ENCODE data around the gene APBB1.

Gene APBB1

DNA sequence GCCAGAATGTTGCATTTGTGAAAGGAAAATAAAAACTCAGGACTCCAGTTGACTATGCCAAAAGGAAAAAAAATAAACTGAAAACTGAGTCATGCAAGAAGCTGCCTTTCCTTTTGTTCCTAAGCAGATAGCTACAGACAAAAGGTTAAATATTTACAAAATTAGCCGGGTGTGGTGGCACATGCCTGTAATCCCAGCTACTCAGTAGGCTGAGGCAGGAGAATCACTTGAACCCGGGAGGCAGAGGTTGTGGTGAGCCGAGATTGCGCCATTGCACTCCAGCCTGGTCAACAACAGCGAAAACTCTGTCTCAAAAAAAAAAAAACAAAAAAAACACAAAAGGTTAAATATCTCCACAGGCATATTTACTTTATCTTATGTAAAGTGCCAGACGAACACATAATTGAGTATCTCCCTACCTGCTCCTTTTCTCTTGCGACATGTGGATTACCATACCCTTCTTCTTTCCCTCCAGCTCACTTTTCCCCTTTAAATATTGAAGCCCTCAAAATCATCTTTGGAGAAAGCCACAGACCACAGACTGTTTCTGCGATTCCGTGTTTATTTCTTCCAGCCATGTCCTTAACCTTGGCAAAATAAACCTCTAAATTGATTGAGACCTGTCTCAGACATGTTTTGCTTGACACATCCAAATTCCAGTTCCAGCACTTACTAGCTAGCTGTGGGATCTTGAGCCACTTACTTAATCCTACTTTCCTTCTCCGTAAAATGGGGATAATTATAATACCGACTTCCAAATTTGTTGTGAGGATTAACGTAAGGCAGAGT is 30.9 kb downstream of the APBB1 start:
- H4K8ac ChIP-seq (ENCODE audit: low read depth, low read length), result no peak overlapping the region
- H3K56ac ChIP-seq (ENCODE audit: low read length), result no peak overlapping the region
- H2AK5ac ChIP-seq (ENCODE audit: low read length), result no peak overlapping the region
- H3K4ac ChIP-seq (ENCODE audit: low read depth, low read length), result no peak overlapping the region
- no peak overlapping the region for H3K4me3 ChIP-seq (ENCODE audit: low read length)
- no peak overlapping the region for H3K9ac ChIP-seq (ENCODE audit: low read length)
- H2BK15ac ChIP-seq (replicated peaks; ENCODE audit: low read depth), result no peak overlapping the region
- no peak overlapping the region for H3K23ac ChIP-seq (ENCODE audit: low read length)
- H2BK5ac ChIP-seq (ENCODE audit: low read length), result no peak overlapping the region
- WGBS (ENCODE audit: extremely low coverage, insufficient coverage, low lambda C conversion rate), result no CpG with 5 or more reads among the region's 12 CpGs
- no peaks in the 10 kb centered on the region for H3K79me1 ChIP-seq (ENCODE audit: low read length)
- no peak overlapping the region for H3K4me2 ChIP-seq (ENCODE audit: low read length)
- H4K5ac ChIP-seq (ENCODE audit: low read length), result no peak overlapping the region
- H2BK120ac ChIP-seq (ENCODE audit: low read depth, low read length), result no peak overlapping the region
- H3K36me3 ChIP-seq (ENCODE audit: control insufficient read depth, insufficient read depth, low read length), result no peaks in the 10 kb centered on the region
- H3K4me1 ChIP-seq (ENCODE audit: control insufficient read depth, low read depth, low read length), result peaks cover 4% of the 10 kb centered on the region
- no peak overlapping the region for H3K18ac ChIP-seq (ENCODE audit: low read length)
- H3K79me2 ChIP-seq (ENCODE audit: control insufficient read depth, insufficient read depth, low read length), result no peaks in the 10 kb centered on the region
- no peak for DNase-seq
- H3K27me3 ChIP-seq (ENCODE audit: insufficient read depth, low read length, poor library complexity), result no peaks in the 10 kb centered on the region
- no peak overlapping the region for H3K27ac ChIP-seq (ENCODE audit: low read depth, low read length)

DNA sequence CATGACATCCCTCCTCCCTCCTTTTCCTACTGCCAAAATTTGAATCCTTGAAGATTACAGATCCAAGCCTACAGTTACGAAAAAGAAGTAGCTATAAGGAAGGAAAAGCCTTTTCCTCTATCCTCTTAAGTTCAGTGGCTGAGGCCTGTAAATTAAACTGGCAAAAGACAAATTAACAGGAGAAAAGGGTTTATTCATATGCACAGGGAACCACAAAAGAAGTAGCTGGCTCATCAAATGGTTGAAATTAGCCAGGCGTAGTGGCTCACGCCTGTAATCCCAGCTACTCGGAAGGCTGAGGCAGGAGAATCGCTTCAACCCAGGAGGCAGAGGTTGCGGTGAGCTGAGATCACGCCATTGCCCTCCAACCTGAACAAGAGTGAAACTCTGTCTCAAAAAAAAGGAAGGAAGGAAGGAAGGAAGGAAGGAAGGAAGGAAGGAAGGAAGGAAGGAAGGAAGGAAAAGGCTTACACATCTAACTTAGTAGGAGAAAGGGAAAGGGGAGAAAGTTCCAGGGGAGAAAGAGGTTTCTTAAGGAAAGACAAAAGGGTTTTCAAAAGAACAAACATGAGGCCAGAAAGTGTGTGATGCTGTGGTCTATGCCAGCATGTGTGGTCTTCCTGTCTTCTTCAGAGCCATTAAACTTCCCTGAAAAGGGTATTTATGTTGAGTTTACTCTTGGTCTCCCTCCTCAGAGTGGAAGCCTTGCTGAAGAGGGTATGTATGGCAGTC is 33.7 kb downstream of the APBB1 start:
- peaks cover 2% of the 10 kb centered on the region for H3K4me1 ChIP-seq (ENCODE audit: control insufficient read depth, low read depth, low read length)
- DNase-seq, result no peak
- no peak overlapping the region for H2BK15ac ChIP-seq (replicated peaks; ENCODE audit: low read depth)
- H3K27ac ChIP-seq (ENCODE audit: low read depth, low read length), result no peak overlapping the region
- no peak overlapping the region for H2AK5ac ChIP-seq (ENCODE audit: low read length)
- no peak overlapping the region for H3K9ac ChIP-seq (ENCODE audit: low read length)
- no peak overlapping the region for H4K8ac ChIP-seq (ENCODE audit: low read depth, low read length)
- no peak overlapping the region for H2BK120ac ChIP-seq (ENCODE audit: low read depth, low read length)
- H3K36me3 ChIP-seq (ENCODE audit: control insufficient read depth, insufficient read depth, low read length), result no peaks in the 10 kb centered on the region
- no peaks in the 10 kb centered on the region for H3K79me2 ChIP-seq (ENCODE audit: control insufficient read depth, insufficient read depth, low read length)
- no peaks in the 10 kb centered on the region for H3K79me1 ChIP-seq (ENCODE audit: low read length)
- H4K5ac ChIP-seq (ENCODE audit: low read length), result no peak overlapping the region
- no CpG with 5 or more reads among the region's 7 CpGs for WGBS (ENCODE audit: extremely low coverage, insufficient coverage, low lambda C conversion rate)
- H3K4ac ChIP-seq (ENCODE audit: low read depth, low read length), result no peak overlapping the region
- no peak overlapping the region for H3K18ac ChIP-seq (ENCODE audit: low read length)
- no peak overlapping the region for H3K4me2 ChIP-seq (ENCODE audit: low read length)
- no peak overlapping the region for H3K4me3 ChIP-seq (ENCODE audit: low read length)
- H3K56ac ChIP-seq (ENCODE audit: low read length), result no peak overlapping the region
- H3K27me3 ChIP-seq (ENCODE audit: insufficient read depth, low read length, poor library complexity), result no peaks in the 10 kb centered on the region
- no peak overlapping the region for H2BK5ac ChIP-seq (ENCODE audit: low read length)
- no peak overlapping the region for H3K23ac ChIP-seq (ENCODE audit: low read length)

- no CpG with 5 or more reads among the region's 5 CpGs for WGBS (ENCODE audit: extremely low coverage, insufficient coverage, low lambda C conversion rate)
- H3K4me3 ChIP-seq (ENCODE audit: low read length), result no peak overlapping the region
- no peak overlapping the region for H3K27ac ChIP-seq (ENCODE audit: low read depth, low read length)
Measured at GRCh38 chr11:6378640-6378989, 40.3 kb downstream of the APBB1 start.

GRCh38 chr11:6377902-6378639 is 40.8 kb downstream of the APBB1 start:
- Histone ChIP-seq H3K56ac (ENCODE audit: low read length) (no peak overlapping the region), H2BK120ac (ENCODE audit: low read depth, low read length) (no peak overlapping the region), H2BK15ac (replicated peaks; ENCODE audit: low read depth) (no peak overlapping the region), H3K4me1 (ENCODE audit: control insufficient read depth, low read depth, low read length) (no peaks in the 10 kb centered on the region), H4K5ac (ENCODE audit: low read length) (no peak overlapping the region), H3K18ac (ENCODE audit: low read length) (no peak overlapping the region), H2BK5ac (ENCODE audit: low read length) (no peak overlapping the region), H3K4me3 (ENCODE audit: low read length) (no peak overlapping the region), H3K27ac (ENCODE audit: low read depth, low read length) (no peak overlapping the region), H3K36me3 (ENCODE audit: control insufficient read depth, insufficient read depth, low read length) (no peaks in the 10 kb centered on the region), H3K27me3 (ENCODE audit: insufficient read depth, low read length, poor library complexity) (no peaks in the 10 kb centered on the region), H3K9ac (ENCODE audit: low read length) (no peak overlapping the region), H4K8ac (ENCODE audit: low read depth, low read length) (no peak overlapping the region), H2AK5ac (ENCODE audit: low read length) (no peak overlapping the region), H3K4me2 (ENCODE audit: low read length) (no peak overlapping the region), H3K79me1 (ENCODE audit: low read length) (no peaks in the 10 kb centered on the region), H3K4ac (ENCODE audit: low read depth, low read length) (no peak overlapping the region), H3K79me2 (ENCODE audit: control insufficient read depth, insufficient read depth, low read length) (no peaks in the 10 kb centered on the region), H3K23ac (ENCODE audit: low read length) (no peak overlapping the region)
- no peak for DNase-seq
- WGBS (ENCODE audit: extremely low coverage, insufficient coverage, low lambda C conversion rate), result no CpG with 5 or more reads among the region's 4 CpGs

More at GRCh38 chr11:6378640-6378989, 40.3 kb downstream of the APBB1 start:
- Histone ChIP-seq H3K27me3 (ENCODE audit: insufficient read depth, low read length, poor library complexity) (no peaks in the 10 kb centered on the region), H3K4me2 (ENCODE audit: low read length) (no peak overlapping the region), H4K5ac (ENCODE audit: low read length) (no peak overlapping the region), H3K36me3 (ENCODE audit: control insufficient read depth, insufficient read depth, low read length) (no peaks in the 10 kb centered on the region), H3K56ac (ENCODE audit: low read length) (no peak overlapping the region), H4K8ac (ENCODE audit: low read depth, low read length) (no peak overlapping the region), H3K4ac (ENCODE audit: low read depth, low read length) (no peak overlapping the region), H3K23ac (ENCODE audit: low read length) (no peak overlapping the region), H3K79me1 (ENCODE audit: low read length) (no peaks in the 10 kb centered on the region), H3K4me1 (ENCODE audit: control insufficient read depth, low read depth, low read length) (no peaks in the 10 kb centered on the region), H3K9ac (ENCODE audit: low read length) (no peak overlapping the region), H3K18ac (ENCODE audit: low read length) (no peak overlapping the region), H2BK120ac (ENCODE audit: low read depth, low read length) (no peak overlapping the region), H3K79me2 (ENCODE audit: control insufficient read depth, insufficient read depth, low read length) (no peaks in the 10 kb centered on the region), H2BK15ac (replicated peaks; ENCODE audit: low read depth) (no peak overlapping the region), H2BK5ac (ENCODE audit: low read length) (no peak overlapping the region), H2AK5ac (ENCODE audit: low read length) (no peak overlapping the region)
- no peak for DNase-seq

- peak overlapping the region; percentile 78 for H2BK5ac ChIP-seq (ENCODE audit: low read length)
- H3K36me3 ChIP-seq (ENCODE audit: control insufficient read depth, insufficient read depth, low read length), result no peaks in the 10 kb centered on the region
- no peak overlapping the region for H3K9ac ChIP-seq (ENCODE audit: low read length)
- H3K4me1 ChIP-seq (ENCODE audit: control insufficient read depth, low read depth, low read length), result peaks cover 9% of the 10 kb centered on the region
- DNase-seq, result peak; percentile 88
- no peak overlapping the region for H3K18ac ChIP-seq (ENCODE audit: low read length)
- H3K79me1 ChIP-seq (ENCODE audit: low read length), result no peaks in the 10 kb centered on the region
- H2BK15ac ChIP-seq (replicated peaks; ENCODE audit: low read depth), result no peak overlapping the region
- H3K27ac ChIP-seq (ENCODE audit: low read depth, low read length), result no peak overlapping the region
- no peaks in the 10 kb centered on the region for H3K27me3 ChIP-seq (ENCODE audit: insufficient read depth, low read length, poor library complexity)
- peak overlapping the region; percentile 78 for H2AK5ac ChIP-seq (ENCODE audit: low read length)
- no peak overlapping the region for H4K5ac ChIP-seq (ENCODE audit: low read length)
- H2BK120ac ChIP-seq (ENCODE audit: low read depth, low read length), result no peak overlapping the region
- no peak overlapping the region for H3K4me3 ChIP-seq (ENCODE audit: low read length)
- H3K79me2 ChIP-seq (ENCODE audit: control insufficient read depth, insufficient read depth, low read length), result no peaks in the 10 kb centered on the region
- H3K4me2 ChIP-seq (ENCODE audit: low read length), result no peak overlapping the region
- no peak overlapping the region for H3K23ac ChIP-seq (ENCODE audit: low read length)
- peak overlapping the region; percentile 64 for H3K56ac ChIP-seq (ENCODE audit: low read length)
- no CpG with 5 or more reads among the region's 6 CpGs for WGBS (ENCODE audit: extremely low coverage, insufficient coverage, low lambda C conversion rate)
- H4K8ac ChIP-seq (ENCODE audit: low read depth, low read length), result no peak overlapping the region
- no peak overlapping the region for H3K4ac ChIP-seq (ENCODE audit: low read depth, low read length)
Measured at GRCh38 chr11:6371825-6372224, 47.1 kb downstream of the APBB1 start.

All from mesendoderm (in vitro differentiated cells).